ENCODE results near the gene CDK5RAP2. TPM values are rescaled to one million over a fixed set of nuclear protein-coding genes. Genes with fewer than 3 reads are reported as not detected.

Gene CDK5RAP2
- total RNA-seq, 1 donor from 2014 or later, result 16.8 TPM

DNA sequence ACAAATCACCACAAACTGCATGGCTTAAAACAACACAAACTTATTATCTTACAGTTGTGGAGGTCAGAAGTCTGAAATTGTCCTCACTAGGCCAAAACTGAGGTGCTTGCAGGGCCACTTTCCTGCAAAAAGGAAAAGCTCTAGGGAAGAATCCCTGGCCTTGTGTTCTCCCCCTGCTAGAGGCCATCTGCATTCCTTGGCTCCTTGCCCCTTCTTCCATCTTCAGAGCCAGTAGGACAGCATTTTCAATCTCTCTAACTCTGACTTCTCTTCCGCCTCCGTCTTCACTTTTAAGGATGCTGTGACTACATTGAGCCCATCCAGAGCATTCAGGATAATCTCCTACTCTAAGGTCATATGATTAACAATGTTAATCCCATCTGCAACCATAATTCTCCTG, 236.6 kb downstream of the CDK5RAP2 start:
- Histone ChIP-seq H3K4me3 (ENCODE audit: low read depth, low read length) (no peak overlapping the region), H3K27me3 (ENCODE audit: control insufficient read depth, insufficient read depth, low read length) (no peaks in the 10 kb centered on the region), H3K36me3 (ENCODE audit: control insufficient read depth, insufficient read depth, low read length) (no peaks in the 10 kb centered on the region)
- no peak for FAIRE-seq
- TF ChIP-seq, protein P1, sequence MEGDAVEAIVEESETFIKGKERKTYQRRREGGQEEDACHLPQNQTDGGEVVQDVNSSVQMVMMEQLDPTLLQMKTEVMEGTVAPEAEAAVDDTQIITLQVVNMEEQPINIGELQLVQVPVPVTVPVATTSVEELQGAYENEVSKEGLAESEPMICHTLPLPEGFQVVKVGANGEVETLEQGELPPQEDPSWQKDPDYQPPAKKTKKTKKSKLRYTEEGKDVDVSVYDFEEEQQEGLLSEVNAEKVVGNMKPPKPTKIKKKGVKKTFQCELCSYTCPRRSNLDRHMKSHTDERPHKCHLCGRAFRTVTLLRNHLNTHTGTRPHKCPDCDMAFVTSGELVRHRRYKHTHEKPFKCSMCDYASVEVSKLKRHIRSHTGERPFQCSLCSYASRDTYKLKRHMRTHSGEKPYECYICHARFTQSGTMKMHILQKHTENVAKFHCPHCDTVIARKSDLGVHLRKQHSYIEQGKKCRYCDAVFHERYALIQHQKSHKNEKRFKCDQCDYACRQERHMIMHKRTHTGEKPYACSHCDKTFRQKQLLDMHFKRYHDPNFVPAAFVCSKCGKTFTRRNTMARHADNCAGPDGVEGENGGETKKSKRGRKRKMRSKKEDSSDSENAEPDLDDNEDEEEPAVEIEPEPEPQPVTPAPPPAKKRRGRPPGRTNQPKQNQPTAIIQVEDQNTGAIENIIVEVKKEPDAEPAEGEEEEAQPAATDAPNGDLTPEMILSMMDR (IDR thresholded peaks at IDR 0.05; ENCODE audit: insufficient read depth, low read length, severe bottlenecking), result no peak
- DNase-seq (ENCODE audit: low read depth), result no peak

Other genes starting within 250 kb of the CDK5RAP2 start
- 4.7 and 5.9 TPM in 2 replicates for gene MEGF9, start 134.3 kb upstream of the CDK5RAP2 start, total RNA-seq
- gene FBXW2, start 213.2 kb upstream of the CDK5RAP2 start, total RNA-seq, result 30.0 and 31.1 TPM in 2 replicates